HCT116 (cell line): ENCODE results near the gene HNRNPH1. TPM values are rescaled to one million over a fixed set of nuclear protein-coding genes. Genes with fewer than 3 reads are reported as not detected.
A peak's percentile ranks its signal among the peaks of the same experiment; 100 is the strongest.

Experiments used
- ATAC-seq: fragments of 200-7000 bp; cut with Tn5 transposase; 2 replicates; pipeline ENCODE4 v1.9.1; 2020; ENCODE audit warnings: mild to moderate bottlenecking, moderate library complexity
- BruUV-seq: library from RNA; stranded (reverse); fragments of 400-500 nt; replicated peaks from 2 replicates; lab custom pipeline; 2021; lab: Mats Ljungman, UMichigan
- CTCF ChIA-PET: fragments of 300-600 bp; sonication (Branson Sonifier 250); formaldehyde crosslinking; loops from one replicate; lab custom pipeline; 2021; ENCODE audit warnings: antibody characterized with exemption; lab: Charles Lee
- POLR2A ChIA-PET: fragments of 300-600, 350-600 bp; sonication (Branson Sonifier 250); formaldehyde crosslinking; loops from one replicate; lab custom pipeline; 2021; ENCODE audit warnings: antibody characterized with exemption; lab: Charles Lee
- RAD21 ChIA-PET, 2 experiments: fragments of 300-600 bp; sonication (Branson Sonifier 250); formaldehyde crosslinking; loops; one replicate each; lab custom pipeline; 2023; ENCODE audit warnings: low total read pairs in 2 of 2; ENCODE audit not compliant: uncharacterized antibody in 2 of 2, unreplicated experiment in 2 of 2, low non-redundant PET in 1 of 2; lab: Charles Lee
- DNase-seq: peaks from one replicate; pipeline ENCODE4 v3.0.0-alpha.2; 2010; ENCODE audit warnings: low read depth, low spot score
- H2AFZ ChIP-seq: fragments of 200-600 bp; shearing (Covaris generic), sonication (generic); 2 replicates; pipeline ENCODE4 v1.6.1; 2017; ENCODE audit warnings: low read depth, mixed run types, mixed read lengths, antibody characterized with exemption, low read length; ENCODE audit not compliant: poor library complexity, severe bottlenecking
- H3K27ac ChIP-seq: 2 replicates; pipeline ENCODE4 v1.5.1; 2012; ENCODE audit warnings: low read depth, low read length
- H3K27me3 ChIP-seq: fragments of 200-600 bp; sonication (generic); 2 replicates; pipeline ENCODE4 v1.6.1; 2016; ENCODE audit warnings: mixed run types, low read length, mixed read lengths; ENCODE audit not compliant: insufficient read depth
- H3K36me3 ChIP-seq, 2 experiments: fragments of 200-500 bp in 1 of 2; fragments of 200-600 bp in 1 of 2; sonication (Bioruptor generic) in 1 of 2; sonication (generic) in 1 of 2; 2 replicates each; pipeline versions ENCODE4 v1.5.1 to v1.6.1; 2014 to 2016; ENCODE audit warnings: low read length in 2 of 2, inconsistent platforms in 1 of 2, mixed read lengths in 1 of 2, mixed run types in 1 of 2; ENCODE audit not compliant: insufficient read depth in 2 of 2, control insufficient read depth in 1 of 2
- H3K4me1 ChIP-seq, 2 experiments: fragments of 200-600 bp in 1 of 2; sonication (generic) in 1 of 2; 2 replicates each; pipeline versions ENCODE4 v1.5.1 to v1.6.1; 2012 to 2017; ENCODE audit warnings: low read length in 2 of 2, inconsistent platforms in 1 of 2, mild to moderate bottlenecking in 1 of 2, mixed read lengths in 1 of 2, mixed run types in 1 of 2, moderate library complexity in 1 of 2; ENCODE audit not compliant: insufficient read depth in 2 of 2, control insufficient read depth in 1 of 2
- H3K4me2 ChIP-seq: fragments of 200-600 bp; sonication (generic); 2 replicates; pipeline ENCODE4 v1.6.1; 2017; ENCODE audit warnings: mixed run types, low read length, mixed read lengths
- H3K4me3 ChIP-seq, 2 experiments: fragments of 200-600 bp in 1 of 2; sonication (generic) in 1 of 2; replicated peaks in 1 of 2; 2 replicates each; pipeline ENCODE4 v1.5.1; 2011 to 2016; ENCODE audit warnings: low read length in 2 of 2, control low read depth in 1 of 2, low read depth in 1 of 2, mild to moderate bottlenecking in 1 of 2, mixed read lengths in 1 of 2, mixed run types in 1 of 2
- H3K79me2 ChIP-seq: fragments of 200-600 bp; sonication (generic); 2 replicates; pipeline ENCODE4 v1.6.1; 2017; ENCODE audit warnings: mild to moderate bottlenecking, mixed run types, low read length, moderate library complexity, mixed read lengths; ENCODE audit not compliant: insufficient read depth
- H3K9ac ChIP-seq: fragments of 200-600 bp; sonication (generic); 2 replicates; pipeline ENCODE4 v1.6.1; 2016; ENCODE audit warnings: low read length, mixed read lengths
- H3K9me2 ChIP-seq: fragments of 200-600 bp; sonication (generic), shearing (Covaris generic); 2 replicates; pipeline ENCODE4 v1.6.1; 2017; ENCODE audit warnings: mixed run types, mild to moderate bottlenecking, moderate library complexity; ENCODE audit not compliant: insufficient read depth
- H3K9me3 ChIP-seq, 2 experiments: fragments of 200-500 bp in 1 of 2; fragments of 200-600 bp in 1 of 2; sonication (Bioruptor generic) in 1 of 2; sonication (generic) in 1 of 2; 2 replicates each; pipeline ENCODE4 v1.6.1; 2014 to 2017; ENCODE audit warnings: low read length in 2 of 2, mixed read lengths in 2 of 2, inconsistent platforms in 1 of 2, low read depth in 1 of 2, mild to moderate bottlenecking in 1 of 2, mixed run types in 1 of 2, moderate library complexity in 1 of 2; ENCODE audit not compliant: control insufficient read depth in 1 of 2, insufficient read depth in 1 of 2
- H4K20me1 ChIP-seq: fragments of 200-600 bp; sonication (generic), shearing (Covaris generic); 2 replicates; pipeline ENCODE4 v1.6.1; 2017; ENCODE audit warnings: mixed run types, mild to moderate bottlenecking, moderate library complexity; ENCODE audit not compliant: insufficient read depth
- POLR2AphosphoS5 ChIP-seq: IDR thresholded peaks from 2 replicates; pipeline ENCODE4 v1.6.1; 2011; ENCODE audit warnings: mild to moderate bottlenecking, low read depth, low read length, moderate library complexity
- SRF ChIP-seq: IDR thresholded peaks from 2 replicates; pipeline ENCODE4 v1.6.1; 2012; ENCODE audit warnings: low read depth
- ZNF274 ChIP-seq: fragments of 200-500 bp; sonication (Bioruptor generic); IDR thresholded peaks from 2 replicates; pipeline ENCODE4 v1.6.1; 2014; ENCODE audit warnings: mild to moderate bottlenecking, low read depth, low read length, inconsistent platforms
- intact Hi-C: fragments of 100-400 bp; cut with micrococcal nuclease; formaldehyde crosslinking; loops from 2 replicates; pipeline ENCODE4 v1.10.0; 2022
- total RNA-seq: library from RNA; stranded (reverse); gene quantifications from one replicate; pipeline ENCODE4 v1.2.1, GENCODE V29; 2021; ENCODE audit not compliant: unreplicated experiment

The HNRNPH1 gene
- total RNA-seq, 1 experiment from 2014 or later, result 788 TPM

- peaks cover 16 to 25% of the 10 kb centered on the region in 2 experiments; a peak in 3 of 4 replicates for H3K36me3 ChIP-seq
- CTCF ChIA-PET, result no interaction called here
Observed at GRCh38 chr5:179606071-179606909, 17.2 kb downstream of the HNRNPH1 start.

GRCh38 chr5:179605026-179605833 lies 18.2 kb downstream of the HNRNPH1 start:
- H3K36me3 ChIP-seq, result peaks cover 13 to 16% of the 10 kb centered on the region in 2 experiments
- ChIA-PET CTCF (no interaction called here), RAD21 (no interaction called here), POLR2A (interaction anchor here (1.7 to 2.7 kb wide), 2 partner anchors 8 to 18 kb away, joined by 5 to 9 read pairs; partner anchors contain the start of gene HNRNPH1)
- H3K9ac ChIP-seq, result no peak overlapping the region
- H3K9me3 ChIP-seq, result no peaks in the 10 kb centered on the region
- no peak for TF ChIP-seq SRF
- no peak overlapping the region for H3K27ac ChIP-seq
- H4K20me1 ChIP-seq, result no peaks in the 10 kb centered on the region
- no peaks in the 10 kb centered on the region for H3K79me2 ChIP-seq
- no peak for ATAC-seq
- H3K4me3 ChIP-seq, result no peak overlapping the region
- H2AFZ ChIP-seq, result no peak overlapping the region
- H3K27me3 ChIP-seq, result no peaks in the 10 kb centered on the region
- no peaks in the 10 kb centered on the region for H3K9me2 ChIP-seq
- H3K4me2 ChIP-seq, result no peak overlapping the region
- no peak for DNase-seq
- intact Hi-C loops, result no loop called here
- H3K4me1 ChIP-seq, result no peaks in the 10 kb centered on the region
- BruUV-seq, result no TSS peak

More at GRCh38 chr5:179606071-179606909, 17.2 kb downstream of the HNRNPH1 start:
- DNase-seq (no peak), ATAC-seq (no peak)
- Histone ChIP-seq H3K4me2 (no peak overlapping the region), H4K20me1 (0 out of 2 replicates have a peak, but pooled peaks cover 3% of the 10 kb centered on the region), H3K4me3 (no peak overlapping the region), H3K79me2 (no peaks in the 10 kb centered on the region), H2AFZ (no peak overlapping the region), H3K9me3 (no peaks in the 10 kb centered on the region), H3K9ac (no peak overlapping the region), H3K27ac (no peak overlapping the region), H3K27me3 (no peaks in the 10 kb centered on the region), H3K9me2 (no peaks in the 10 kb centered on the region), H3K4me1 (no peaks in the 10 kb centered on the region)
- TF ChIP-seq ZNF274, result no peak
- TF ChIP-seq POLR2AphosphoS5, result peak; percentile 25
- ChIA-PET POLR2A (interaction anchor here (2.0 kb wide), 1 partner anchor 17 kb away, joined by 9 read pairs; the partner anchor contains the start of gene HNRNPH1), RAD21 (no interaction called here)
- BruUV-seq, result no TSS peak
- intact Hi-C loops, result no loop called here
